WTC11 (cell line): ENCODE results near the gene CAMK2G. TPM values are rescaled to one million over a fixed set of nuclear protein-coding genes. Genes with fewer than 3 reads are reported as not detected.

Experiments
- ATAC-seq: fragments of 200-7000 bp; cut with Tn5 transposase; 2 replicates; pipeline ENCODE4 v1.10.0; 2021; ENCODE audit warnings: mild to moderate bottlenecking, moderate library complexity
- CTCF ChIA-PET: fragments of 300-600 bp; sonication (Branson Sonifier 250); formaldehyde crosslinking; loops from one replicate; lab custom pipeline; 2021; ENCODE audit warnings: antibody characterized with exemption; lab: Charles Lee
- POLR2A ChIA-PET: fragments of 350-600 bp; sonication (Branson Sonifier 250); formaldehyde crosslinking; loops from one replicate; lab custom pipeline; 2021; ENCODE audit warnings: antibody characterized with exemption; lab: Charles Lee
- DNase-seq: peaks from one replicate; pipeline ENCODE4 v3.0.0; 2021; ENCODE audit warnings: low spot score
- H3K27ac Mint-ChIP-seq: 2 replicates; pipeline ENCODE4 v1.8.0; 2021; ENCODE audit warnings: mixed read lengths
- H3K27me3 Mint-ChIP-seq: 2 replicates; pipeline ENCODE4 v1.8.0; 2021; ENCODE audit warnings: low read depth, mild to moderate bottlenecking, moderate library complexity, mixed read lengths
- H3K36me3 Mint-ChIP-seq: 2 replicates; pipeline ENCODE4 v1.8.0; 2021; ENCODE audit warnings: mixed read lengths
- H3K4me1 Mint-ChIP-seq: 2 replicates; pipeline ENCODE4 v1.8.0; 2022; ENCODE audit warnings: mixed read lengths
- H3K4me3 Mint-ChIP-seq: 2 replicates; pipeline ENCODE4 v1.8.0; 2021; ENCODE audit warnings: mild to moderate bottlenecking, moderate library complexity, mixed read lengths
- H3K9me3 Mint-ChIP-seq: 2 replicates; pipeline ENCODE4 v1.8.0; 2021; ENCODE audit warnings: mixed read lengths
- AR ChIP-seq: fragments of 250-450 bp; sonication (Bioruptor Pico); IDR thresholded peaks from 2 replicates; pipeline ENCODE4 v1.9.0; 2021; ENCODE audit warnings: mild to moderate bottlenecking
- ATF2 ChIP-seq: sonication (generic); formaldehyde crosslinking; IDR thresholded peaks from 2 replicates; pipeline ENCODE4 v1.8.1; 2022; ENCODE audit warnings: low read depth, missing genetic modification reagents, borderline replicate concordance
- FOXK1 ChIP-seq: sonication (generic); formaldehyde crosslinking; IDR thresholded peaks from 2 replicates; pipeline ENCODE4 v1.8.0; 2022; ENCODE audit warnings: mild to moderate bottlenecking, moderate library complexity, missing genetic modification reagents
- GRHL2 ChIP-seq: fragments of 250-450 bp; sonication (Bioruptor Pico); IDR thresholded peaks from 2 replicates; pipeline ENCODE4 v1.8.0; 2022; ENCODE audit warnings: mild to moderate bottlenecking, moderate library complexity; ENCODE audit not compliant: insufficient replicate concordance, severe bottlenecking
- PRDM15 ChIP-seq: sonication (generic); formaldehyde crosslinking; IDR thresholded peaks from 2 replicates; pipeline ENCODE4 v1.8.0; 2022; ENCODE audit warnings: missing genetic modification reagents
- ZBTB43 ChIP-seq: sonication (generic); formaldehyde crosslinking; IDR thresholded peaks from 2 replicates; pipeline ENCODE4 v1.8.1; 2023; ENCODE audit warnings: mild to moderate bottlenecking, missing genetic modification reagents
- ZNF138 ChIP-seq: sonication (generic); formaldehyde crosslinking; conservative IDR thresholded peaks from 2 replicates; pipeline ENCODE4 v1.8.1; 2022; ENCODE audit warnings: mild to moderate bottlenecking, moderate library complexity, missing genetic modification reagents
- ZNF281 ChIP-seq: sonication (generic); formaldehyde crosslinking; IDR thresholded peaks from 2 replicates; pipeline ENCODE4 v1.8.0; 2023; ENCODE audit warnings: mild to moderate bottlenecking, missing genetic modification reagents
- ZSCAN18 ChIP-seq: fragments of 250-450 bp; sonication (Bioruptor Pico); IDR thresholded peaks from 2 replicates; pipeline ENCODE4 v2.1.2; 2022; ENCODE audit warnings: mild to moderate bottlenecking, moderate library complexity
- total RNA-seq: library from RNA; stranded (reverse); gene quantifications from 3 replicates; pipeline ENCODE4 v1.2.3, GENCODE V29; 2021
- TF ChIP-seq, protein P1 (sequence below): sonication (generic); formaldehyde crosslinking; IDR thresholded peaks from 2 replicates; pipeline ENCODE4 v1.8.0; 2023; ENCODE audit warnings: missing genetic modification reagents, mild to moderate bottlenecking, borderline replicate concordance
- TF ChIP-seq, protein P2 (sequence below): fragments of 250-450 bp; sonication (Bioruptor Pico); IDR thresholded peaks from 2 replicates; pipeline ENCODE4 v1.9.0; 2021; ENCODE audit warnings: mild to moderate bottlenecking

CAMK2G gene
- total RNA-seq, 1 experiment from 2014 or later = 34.9 TPM

DNA sequence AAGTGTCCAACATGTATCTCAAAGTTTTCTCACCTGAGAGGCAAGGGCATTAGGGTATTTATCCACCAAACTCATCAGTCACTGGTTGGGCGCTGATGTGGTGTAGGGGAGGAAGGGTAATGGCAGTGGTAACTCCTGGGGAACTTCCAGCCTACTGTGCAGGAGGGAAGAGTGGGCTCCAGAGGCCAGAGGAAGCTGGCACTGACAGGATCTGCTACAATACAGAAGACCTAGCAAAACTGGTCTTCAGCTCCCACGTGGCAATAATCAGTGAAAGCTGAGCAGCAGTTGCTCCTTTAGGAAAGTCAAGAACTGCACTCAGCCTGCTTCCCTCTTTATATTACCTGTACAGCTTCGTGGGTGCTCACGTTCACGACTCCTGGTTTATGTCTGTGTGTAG is 17.2 kb upstream of the CAMK2G start:
- TF ChIP-seq ATF2 (CRISPR knock-in tag) = no peak
- TF ChIP-seq, protein P1, sequence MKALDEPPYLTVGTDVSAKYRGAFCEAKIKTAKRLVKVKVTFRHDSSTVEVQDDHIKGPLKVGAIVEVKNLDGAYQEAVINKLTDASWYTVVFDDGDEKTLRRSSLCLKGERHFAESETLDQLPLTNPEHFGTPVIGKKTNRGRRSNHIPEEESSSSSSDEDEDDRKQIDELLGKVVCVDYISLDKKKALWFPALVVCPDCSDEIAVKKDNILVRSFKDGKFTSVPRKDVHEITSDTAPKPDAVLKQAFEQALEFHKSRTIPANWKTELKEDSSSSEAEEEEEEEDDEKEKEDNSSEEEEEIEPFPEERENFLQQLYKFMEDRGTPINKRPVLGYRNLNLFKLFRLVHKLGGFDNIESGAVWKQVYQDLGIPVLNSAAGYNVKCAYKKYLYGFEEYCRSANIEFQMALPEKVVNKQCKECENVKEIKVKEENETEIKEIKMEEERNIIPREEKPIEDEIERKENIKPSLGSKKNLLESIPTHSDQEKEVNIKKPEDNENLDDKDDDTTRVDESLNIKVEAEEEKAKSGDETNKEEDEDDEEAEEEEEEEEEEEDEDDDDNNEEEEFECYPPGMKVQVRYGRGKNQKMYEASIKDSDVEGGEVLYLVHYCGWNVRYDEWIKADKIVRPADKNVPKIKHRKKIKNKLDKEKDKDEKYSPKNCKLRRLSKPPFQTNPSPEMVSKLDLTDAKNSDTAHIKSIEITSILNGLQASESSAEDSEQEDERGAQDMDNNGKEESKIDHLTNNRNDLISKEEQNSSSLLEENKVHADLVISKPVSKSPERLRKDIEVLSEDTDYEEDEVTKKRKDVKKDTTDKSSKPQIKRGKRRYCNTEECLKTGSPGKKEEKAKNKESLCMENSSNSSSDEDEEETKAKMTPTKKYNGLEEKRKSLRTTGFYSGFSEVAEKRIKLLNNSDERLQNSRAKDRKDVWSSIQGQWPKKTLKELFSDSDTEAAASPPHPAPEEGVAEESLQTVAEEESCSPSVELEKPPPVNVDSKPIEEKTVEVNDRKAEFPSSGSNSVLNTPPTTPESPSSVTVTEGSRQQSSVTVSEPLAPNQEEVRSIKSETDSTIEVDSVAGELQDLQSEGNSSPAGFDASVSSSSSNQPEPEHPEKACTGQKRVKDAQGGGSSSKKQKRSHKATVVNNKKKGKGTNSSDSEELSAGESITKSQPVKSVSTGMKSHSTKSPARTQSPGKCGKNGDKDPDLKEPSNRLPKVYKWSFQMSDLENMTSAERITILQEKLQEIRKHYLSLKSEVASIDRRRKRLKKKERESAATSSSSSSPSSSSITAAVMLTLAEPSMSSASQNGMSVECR (CRISPR knock-in tag) = no peak
- TF ChIP-seq ZNF281 (CRISPR knock-in tag) = no peak
- no peak for TF ChIP-seq ZSCAN18 (CRISPR knock-in tag)
- TF ChIP-seq ZBTB43 (CRISPR knock-in tag) = no peak
- TF ChIP-seq AR = no peak
- no peak for TF ChIP-seq FOXK1 (CRISPR knock-in tag)
- no peak for TF ChIP-seq ZNF138 (CRISPR knock-in tag)
- TF ChIP-seq, protein P2, sequence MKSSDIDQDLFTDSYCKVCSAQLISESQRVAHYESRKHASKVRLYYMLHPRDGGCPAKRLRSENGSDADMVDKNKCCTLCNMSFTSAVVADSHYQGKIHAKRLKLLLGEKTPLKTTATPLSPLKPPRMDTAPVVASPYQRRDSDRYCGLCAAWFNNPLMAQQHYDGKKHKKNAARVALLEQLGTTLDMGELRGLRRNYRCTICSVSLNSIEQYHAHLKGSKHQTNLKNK (CRISPR knock-in tag) = no peak
- no peak for TF ChIP-seq GRHL2 (CRISPR knock-in tag)
- no peak for TF ChIP-seq PRDM15 (CRISPR knock-in tag)
- H3K27ac Mint-ChIP-seq = no peak overlapping the region
- 0 out of 2 replicates have a peak, but pooled peaks cover 3% of the 10 kb centered on the region for H3K9me3 Mint-ChIP-seq
- no peak overlapping the region for H3K4me3 Mint-ChIP-seq
- no peak for DNase-seq
- CTCF ChIA-PET = interaction anchor here (0.6 to 9.1 kb wide), 6 partner anchors 13 to 103 kb away, joined by 3 to 155 read pairs (median 4); no protein-coding TSS in a partner anchor
- no peak for ATAC-seq
- H3K36me3 Mint-ChIP-seq = no peaks in the 10 kb centered on the region
- POLR2A ChIA-PET = no interaction called here
- H3K27me3 Mint-ChIP-seq = no peaks in the 10 kb centered on the region
- peaks cover 15% of the 10 kb centered on the region for H3K4me1 Mint-ChIP-seq
